NCI-H1092 (cell line): ENCODE measurements around the gene PTBP3.

Experiments used
- DNase-seq: peaks from one replicate; lab custom pipeline; 2025; lab: John Stamatoyannopoulos, UW

PTBP3 gene

GRCh38 chr9:112168197-112168596, 165.2 kb downstream of the PTBP3 start:
- no peak for DNase-seq
